Measurements from ENCODE around the gene ORC1.

DNA sequence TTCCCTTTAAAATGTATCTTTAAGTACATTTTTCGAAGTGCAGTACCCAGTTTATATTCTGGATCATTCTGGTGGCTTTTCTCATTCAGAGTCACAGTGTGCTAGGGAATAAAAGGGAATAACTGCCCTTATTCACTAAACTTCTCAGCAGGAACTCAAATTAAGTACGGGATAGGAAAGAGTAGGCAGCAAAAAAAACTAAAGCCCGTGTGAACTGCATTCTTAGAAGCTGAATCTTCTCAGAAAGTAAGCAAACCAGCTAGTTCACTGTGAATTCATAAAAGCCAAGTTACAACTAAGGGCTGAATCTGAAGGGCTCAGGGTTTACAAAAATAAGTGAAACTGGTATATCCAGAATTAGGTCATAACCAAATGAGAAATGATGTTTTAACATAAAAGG lies 22.1 kb upstream of the ORC1 start:
- TF ChIP-seq POLR2A (IDR thresholded peaks at IDR 0.05; ENCODE audit: borderline replicate concordance, extremely low read depth, insufficient read depth, insufficient read length): no peak
- no peak for TF ChIP-seq CBX3 (IDR thresholded peaks at IDR 0.05; ENCODE audit: low read depth)
- no peak for TF ChIP-seq CTCF (IDR thresholded peaks at IDR 0.05 in 2 of 3, conservative IDR thresholded peaks at IDR 0.05 in 1 of 3; ENCODE audit: borderline replicate concordance in 1 of 3, insufficient read depth in 1 of 3, low read depth in 2 of 3, low read length in 2 of 3)

All from HCT116 (cell line).